BJ (cell line): ENCODE measurements around the gene COL11A2. TPM values are rescaled to one million over a fixed set of nuclear protein-coding genes. Genes with fewer than 3 reads are reported as not detected.

Experiments
- polyA plus RNA-seq: library from polyadenylated mRNA; depleted of rRNA; stranded (reverse); fragments of >200 nt; gene quantifications from 2 replicates; pipeline ENCODE4 v1.2.3, GENCODE V29; 2011; rRNA removed
- small RNA-seq: library from RNA; depleted of rRNA; stranded (forward); fragments of <200 nt; gene quantifications from one replicate; pipeline ENCODE3, GENCODE V24; 2012; ENCODE audit warnings: low replicate concordance, low read depth; ENCODE audit not compliant: insufficient read length

COL11A2 gene
- polyA plus RNA-seq, 1 experiment: 0.91 TPM

Small RNA genes lying within 50 kb of the gene (small RNA-seq; reads per million reads assigned to genes)
- gene MIR219A1: 2.1 reads per million, percentile 10 among the genes with 10 or more reads in this experiment
- not detected for gene RNY4P10

Other genes starting within 250 kb of the COL11A2 start
- 3.5 and 3.8 TPM in 2 replicates for gene HLA-DMA, start 239.4 kb downstream of the COL11A2 start, polyA plus RNA-seq
- 110 and 128 TPM in 2 replicates for gene BRD2, start 223.9 kb downstream of the COL11A2 start, polyA plus RNA-seq
- gene HLA-DOA, start 182.9 kb downstream of the COL11A2 start, polyA plus RNA-seq: not detected in 2 replicates
- gene HLA-DPA1, start 118.8 kb downstream of the COL11A2 start, polyA plus RNA-seq: 11.2 and 12.1 TPM in 2 replicates
- 8.2 and 11.2 TPM in 2 replicates for gene HLA-DPB1, start 116.5 kb downstream of the COL11A2 start, polyA plus RNA-seq
- 51.3 and 67.9 TPM in 2 replicates for gene RXRB, start 8.2 kb upstream of the COL11A2 start, polyA plus RNA-seq
- 116 and 151 TPM in 2 replicates for gene SLC39A7, start 8.4 kb upstream of the COL11A2 start, polyA plus RNA-seq
- 2.1 and 3.4 TPM in 2 replicates for gene HSD17B8, start 12.2 kb upstream of the COL11A2 start, polyA plus RNA-seq
- gene RING1, start 16.0 kb upstream of the COL11A2 start, polyA plus RNA-seq: 24.4 and 36.6 TPM in 2 replicates
- 63.2 and 89.8 TPM in 2 replicates for gene VPS52, start 79.4 kb upstream of the COL11A2 start, polyA plus RNA-seq
- gene RPS18, start 79.6 kb upstream of the COL11A2 start, polyA plus RNA-seq: 6,221 and 6,433 TPM in 2 replicates
- gene B3GALT4, start 84.7 kb upstream of the COL11A2 start, polyA plus RNA-seq: 2.2 and 4.0 TPM in 2 replicates
- gene WDR46, start 96.8 kb upstream of the COL11A2 start, polyA plus RNA-seq: 45.6 and 78.9 TPM in 2 replicates
- 49.0 and 55.5 TPM in 2 replicates for gene PFDN6, start 97.1 kb upstream of the COL11A2 start, polyA plus RNA-seq
- gene RGL2, start 106.5 kb upstream of the COL11A2 start, polyA plus RNA-seq: 24.2 and 35.2 TPM in 2 replicates
- gene TAPBP, start 121.6 kb upstream of the COL11A2 start, polyA plus RNA-seq: 23.1 and 37.9 TPM in 2 replicates
- 10.6 and 13.6 TPM in 2 replicates for gene ZBTB22, start 125.3 kb upstream of the COL11A2 start, polyA plus RNA-seq
- 37.5 and 46.9 TPM in 2 replicates for gene DAXX, start 130.5 kb upstream of the COL11A2 start, polyA plus RNA-seq
- gene KIFC1, start 199.4 kb upstream of the COL11A2 start, polyA plus RNA-seq: 24.2 and 32.4 TPM in 2 replicates
- gene PHF1, start 218.5 kb upstream of the COL11A2 start, polyA plus RNA-seq: 37.8 and 54.6 TPM in 2 replicates
- gene CUTA, start 225.6 kb upstream of the COL11A2 start, polyA plus RNA-seq: 347 and 369 TPM in 2 replicates
- gene SYNGAP1, start 227.6 kb upstream of the COL11A2 start, polyA plus RNA-seq: 4.2 and 5.7 TPM in 2 replicates